Ovary (tissue), 9 donors: ENCODE results near the gene ADSL. TPM values are rescaled to one million over a fixed set of nuclear protein-coding genes. Genes with fewer than 3 reads are reported as not detected.

ENCODE experiments used
- DNase-seq, 5 donors: peaks; one replicate each; pipeline ENCODE4 v3.0.0-alpha.2; 2019 to 2020
- H3K27ac ChIP-seq, 2 donors: fragments of 200-600 bp; one replicate each; pipeline versions ENCODE4 v1.5.1 to v1.8.0; 2019 to 2022
- H3K27me3 ChIP-seq: fragments of 200-600 bp; one replicate; pipeline ENCODE4 v1.8.0; 2022
- H3K36me3 ChIP-seq: fragments of 200-600 bp; sonication (generic); one replicate; pipeline ENCODE4 v1.5.1; 2019
- H3K4me1 ChIP-seq: one replicate; pipeline ENCODE4 v1.8.1; 2013; ENCODE audit warnings: mild to moderate bottlenecking, moderate library complexity; ENCODE audit not compliant: insufficient read depth
- H3K4me3 ChIP-seq: fragments of 200-600 bp; sonication (generic); one replicate; pipeline ENCODE4 v1.5.1; 2017
- H3K9me3 ChIP-seq, 2 donors: fragments of 200-600 bp in 1 of 2; sonication (generic) in 1 of 2; one replicate each; pipeline versions ENCODE4 v1.5.1 to v1.8.1; 2013 to 2019; ENCODE audit warnings: mild to moderate bottlenecking in 1 of 2, moderate library complexity in 1 of 2
- EP300 ChIP-seq: sonication (generic); formaldehyde crosslinking; IDR thresholded peaks from one replicate; pipeline ENCODE4 v1.6.1; 2017; ENCODE audit warnings: antibody characterized with exemption
- POLR2A ChIP-seq: fragments of 450-650 bp; IDR thresholded peaks from one replicate; pipeline ENCODE4 v1.6.1; 2017; ENCODE audit warnings: antibody characterized with exemption, mild to moderate bottlenecking, moderate library complexity
- WGBS, 3 donors: extraction: QIAGEN DNeasy Blood & Tissue Kit in 1 of 3; methylation state at CpG; one replicate each; pipeline versions ENCODE4 v1.1.5 to v1.1.7; 2013 to 2017; 5-methylcytosine and 5-hydroxymethylcytosine counted together
- intact Hi-C, 4 donors: fragments of 100-400 bp; cut with DNase I; formaldehyde crosslinking; loops; one replicate each; pipeline versions ENCODE4 v1.11.0 to v1.15.1; 2022 to 2023
- polyA plus RNA-seq, 2 donors: library from polyadenylated mRNA; stranded (reverse); fragments of 200-250 nt in 1 of 2; fragments of 350-450 nt in 1 of 2; fragmentation: Illumina TruSeq in 1 of 2; extraction: RNeasy Lipid Tissue Mini Kit (QIAGEN cat#74804) in 1 of 2; gene quantifications; one replicate each; pipeline ENCODE4 v1.2.3, GENCODE V29; 2013 to 2014
- total RNA-seq, 7 donors: library from RNA; depleted of rRNA in 2 of 7; stranded (reverse); fragments of >200 nt in 2 of 7; fragmentation: NEBNext Ultra II Directional in 3 of 7; extraction: Animal tissue kit (Norgen Biotek cat#: 25700) in 3 of 7; gene quantifications; one replicate each; pipeline versions ENCODE4 v1.1.0 to v1.2.4, GENCODE V29; 2016 to 2023
- TF ChIP-seq, protein P1 (sequence below), 3 donors: fragments of 450-650 bp in 2 of 3; fragments of 200-600 bp in 1 of 3; IDR thresholded peaks; one replicate each; pipeline versions ENCODE4 v1.5.1 to v1.8.0; 2016 to 2022; ENCODE audit warnings: antibody characterized with exemption in 3 of 3, mild to moderate bottlenecking in 1 of 3
- donor health status: DM: no; HTN: no; CAD: no; lungs with moderate emphysema.
- donor health status: DM: no; HTN: no; CAD: no.
- donor health status: Bipolar disorder and iron deficiency.
- donor health status: DM: yes; HTN: yes; CAD: no.
- donor health status: DM: no; HTN: no; CAD: no.
- donor health status: DM: yes; HTN: yes; CAD: no.

ADSL gene
- total and polyA plus RNA-seq, 9 donors, result 45.1 to 63.5 (median 49.7) TPM

DNA sequence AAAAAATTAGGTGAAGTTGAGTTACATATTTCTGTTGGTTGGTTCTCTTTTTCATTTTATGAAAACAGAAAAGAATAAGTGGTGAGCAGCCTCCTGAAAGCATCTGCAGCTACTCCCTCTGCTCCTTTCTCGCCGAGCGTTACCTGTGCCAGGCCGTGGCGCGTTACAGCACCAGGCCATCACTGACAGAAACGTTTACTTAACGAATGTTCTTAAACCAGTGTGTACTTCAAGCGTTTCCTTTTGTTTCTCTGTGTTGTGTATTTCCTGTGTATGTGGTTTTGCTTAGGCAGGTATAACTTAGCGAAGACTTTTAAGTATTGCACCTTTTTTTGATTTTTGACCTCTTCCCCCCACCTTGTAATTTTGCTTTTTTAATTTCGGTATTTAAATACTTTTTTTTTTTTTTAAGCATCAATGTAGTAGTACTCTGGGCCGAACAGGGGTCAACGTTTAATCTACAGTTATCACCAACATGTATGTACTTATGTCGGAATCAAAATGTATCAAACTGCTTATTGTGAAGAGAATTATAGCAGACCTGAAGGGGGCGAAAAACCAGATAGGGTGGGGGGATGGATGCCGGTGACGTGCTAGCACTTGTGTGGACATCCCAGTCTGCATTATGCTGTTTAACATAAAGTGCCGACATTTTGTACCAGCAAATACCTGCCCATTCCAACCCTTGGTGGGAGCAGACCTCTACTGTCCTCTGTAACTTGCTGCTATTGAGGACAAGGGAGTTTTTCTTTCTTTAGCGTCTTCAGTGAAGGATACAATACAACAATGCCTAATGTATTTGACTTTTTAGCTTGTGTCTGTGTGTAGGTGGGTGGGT lies 21.6 kb upstream of the ADSL start:
- no peaks in the 10 kb centered on the region for H3K4me1 ChIP-seq
- no peaks in the 10 kb centered on the region for H3K27me3 ChIP-seq
- H3K4me3 ChIP-seq, result no peak overlapping the region
- H3K27ac ChIP-seq, result no peak overlapping the region
- TF ChIP-seq POLR2A (no peak), EP300 (no peak)
- no peak for DNase-seq
- no peaks in the 10 kb centered on the region for H3K36me3 ChIP-seq
- WGBS, 3 donors, result 83 to 89% (median 88%) methylated on average over 19 of the region's 19 CpGs
- intact Hi-C loops, result no loop called here
- H3K9me3 ChIP-seq, result no peaks in the 10 kb centered on the region

DNA sequence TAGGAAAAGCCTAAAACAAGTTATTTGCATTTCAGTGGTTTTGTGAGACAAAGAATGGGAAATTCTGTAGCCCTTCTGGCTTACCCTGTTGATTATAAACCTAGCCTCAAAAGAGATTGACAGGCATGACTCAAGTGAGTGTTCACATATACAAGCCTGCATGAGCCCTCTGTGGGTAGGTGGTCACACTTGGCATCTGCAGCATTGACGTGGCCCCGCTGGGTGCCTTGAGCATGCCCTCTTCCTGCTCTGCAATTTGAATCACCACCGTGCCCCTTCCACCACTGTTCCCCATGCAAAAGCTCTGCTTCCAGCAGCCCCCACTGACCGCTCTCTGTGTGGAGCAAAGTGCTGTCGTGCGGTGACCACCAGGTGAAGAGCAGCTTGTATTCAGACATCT lies 21.0 kb upstream of the ADSL start:
- intact Hi-C loops, result no loop called here
- H3K4me1 ChIP-seq, result no peaks in the 10 kb centered on the region
- no peak for DNase-seq
- H3K27me3 ChIP-seq, result no peaks in the 10 kb centered on the region
- H3K36me3 ChIP-seq, result no peaks in the 10 kb centered on the region
- 90 to 93% (median 91%) methylated on average over 6 of the region's 6 CpGs for WGBS, 3 donors
- no peak for TF ChIP-seq EP300
- TF ChIP-seq POLR2A, result no peak
- TF ChIP-seq, protein P1, sequence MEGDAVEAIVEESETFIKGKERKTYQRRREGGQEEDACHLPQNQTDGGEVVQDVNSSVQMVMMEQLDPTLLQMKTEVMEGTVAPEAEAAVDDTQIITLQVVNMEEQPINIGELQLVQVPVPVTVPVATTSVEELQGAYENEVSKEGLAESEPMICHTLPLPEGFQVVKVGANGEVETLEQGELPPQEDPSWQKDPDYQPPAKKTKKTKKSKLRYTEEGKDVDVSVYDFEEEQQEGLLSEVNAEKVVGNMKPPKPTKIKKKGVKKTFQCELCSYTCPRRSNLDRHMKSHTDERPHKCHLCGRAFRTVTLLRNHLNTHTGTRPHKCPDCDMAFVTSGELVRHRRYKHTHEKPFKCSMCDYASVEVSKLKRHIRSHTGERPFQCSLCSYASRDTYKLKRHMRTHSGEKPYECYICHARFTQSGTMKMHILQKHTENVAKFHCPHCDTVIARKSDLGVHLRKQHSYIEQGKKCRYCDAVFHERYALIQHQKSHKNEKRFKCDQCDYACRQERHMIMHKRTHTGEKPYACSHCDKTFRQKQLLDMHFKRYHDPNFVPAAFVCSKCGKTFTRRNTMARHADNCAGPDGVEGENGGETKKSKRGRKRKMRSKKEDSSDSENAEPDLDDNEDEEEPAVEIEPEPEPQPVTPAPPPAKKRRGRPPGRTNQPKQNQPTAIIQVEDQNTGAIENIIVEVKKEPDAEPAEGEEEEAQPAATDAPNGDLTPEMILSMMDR (IDR thresholded peaks at IDR 0.05), result no peak
- no peaks in the 10 kb centered on the region for H3K9me3 ChIP-seq
- no peak overlapping the region for H3K27ac ChIP-seq
- H3K4me3 ChIP-seq, result no peak overlapping the region

DNA sequence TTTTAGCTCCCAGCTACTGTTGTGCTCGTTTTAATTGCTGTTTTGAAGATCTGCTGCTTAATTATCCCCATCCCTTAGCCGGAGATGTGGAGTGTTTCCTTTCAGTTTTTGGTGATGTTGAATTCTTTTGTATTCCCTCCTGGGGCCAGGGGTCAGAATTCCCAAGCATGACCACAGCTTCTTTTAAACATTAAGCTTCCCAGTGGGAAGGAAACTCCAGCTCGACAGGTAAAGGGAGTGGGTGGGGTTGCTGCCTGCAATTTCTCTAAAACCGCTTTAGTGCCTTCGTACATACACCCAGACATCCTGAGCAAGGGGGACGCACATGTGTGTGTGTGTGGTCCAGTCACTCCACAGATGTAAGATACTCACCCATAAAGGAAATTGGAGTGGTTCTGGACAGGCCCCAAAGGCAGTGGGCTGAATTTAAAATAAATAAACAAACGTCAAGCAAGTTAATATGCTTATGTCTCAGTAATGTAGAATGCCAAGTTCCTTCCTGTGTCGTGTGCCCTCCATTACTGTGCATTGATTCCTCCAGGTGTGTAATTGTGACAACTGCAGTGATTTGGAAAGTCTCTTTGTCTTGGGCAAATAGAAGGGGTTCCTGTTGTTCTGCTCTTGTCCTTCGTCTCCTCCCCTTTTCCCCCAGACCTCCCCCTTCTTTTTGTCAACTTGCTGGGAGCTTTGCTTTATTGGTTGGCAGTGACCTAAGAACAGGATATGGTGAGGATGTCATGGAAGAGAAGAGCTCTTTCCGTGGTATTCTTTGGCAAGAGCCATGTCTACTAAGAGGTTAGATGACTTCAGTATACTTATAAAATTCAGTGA lies 19.2 kb upstream of the ADSL start:
- Histone ChIP-seq H3K27ac (no peak overlapping the region), H3K9me3 (no peaks in the 10 kb centered on the region), H3K4me3 (no peak overlapping the region), H3K4me1 (peaks cover 1% of the 10 kb centered on the region), H3K27me3 (no peaks in the 10 kb centered on the region), H3K36me3 (no peaks in the 10 kb centered on the region)
- DNase-seq, result no peak
- WGBS, 3 donors, result 56 to 64% (median 61%) methylated on average over 10 of the region's 10 CpGs
- TF ChIP-seq POLR2A (no peak), EP300 (no peak)
- TF ChIP-seq, protein P1 (IDR thresholded peaks at IDR 0.05), result no peak
- intact Hi-C loops, result no loop called here

DNA sequence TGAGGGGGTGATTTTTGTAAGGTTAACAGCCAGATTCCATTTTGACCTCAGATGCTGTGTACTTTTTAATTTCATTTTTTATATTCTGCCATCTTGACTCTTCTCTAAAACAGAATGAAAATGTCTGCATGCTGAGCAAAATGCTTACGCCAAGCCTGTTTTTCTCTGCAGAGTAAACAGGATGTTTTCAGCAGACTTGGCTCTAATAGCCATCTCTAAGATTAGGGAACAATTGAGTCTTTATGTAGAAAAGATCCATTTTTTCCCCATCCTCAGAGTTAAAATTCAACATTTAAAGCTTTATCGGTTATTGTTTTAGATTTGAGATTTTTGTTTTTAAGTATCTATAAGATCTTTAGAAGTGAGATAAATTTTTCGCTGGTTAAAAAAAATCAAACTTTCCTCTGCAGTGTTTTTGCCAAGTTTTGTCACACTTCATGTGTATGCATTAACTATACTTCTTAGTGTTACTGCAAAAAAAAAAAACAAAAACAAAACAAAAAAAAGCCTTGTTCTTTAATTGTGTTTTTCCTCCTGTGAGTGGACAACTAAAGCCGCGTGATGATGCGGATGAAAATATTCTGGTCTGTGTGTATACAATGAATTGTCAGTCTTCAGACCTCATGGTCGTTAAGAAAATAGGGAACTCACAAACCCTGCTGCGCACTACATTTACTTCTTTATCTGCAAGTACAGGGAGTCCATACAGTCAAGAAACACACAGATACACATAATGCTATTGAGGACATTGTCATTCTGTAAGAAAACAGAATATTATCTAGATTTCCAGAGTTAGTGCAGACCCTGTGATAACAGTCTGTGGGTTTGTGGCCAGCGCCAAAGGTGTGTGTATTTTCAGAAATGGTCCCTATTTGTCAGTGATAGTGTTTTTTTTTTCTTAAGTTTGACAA lies 17.5 kb upstream of the ADSL start:
- WGBS, 3 donors, result 88 to 89% (median 89%) methylated on average over 9 of the region's 9 CpGs
- TF ChIP-seq EP300 (no peak), POLR2A (no peak)
- TF ChIP-seq, protein P1 (IDR thresholded peaks at IDR 0.05), result no peak
- Histone ChIP-seq H3K4me3 (no peak overlapping the region), H3K36me3 (no peaks in the 10 kb centered on the region), H3K27me3 (no peaks in the 10 kb centered on the region), H3K9me3 (no peaks in the 10 kb centered on the region), H3K4me1 (peaks cover 2% of the 10 kb centered on the region), H3K27ac (no peak overlapping the region)
- intact Hi-C loops, result no loop called here
- no peak for DNase-seq
